Naive thymus-derived CD4-positive, alpha-beta T cell (primary cell): ENCODE results near the gene DENND6A. TPM values are rescaled to one million over a fixed set of nuclear protein-coding genes. Genes with fewer than 3 reads are reported as not detected.

Experiments used
- ATAC-seq: fragments of 150-1000 bp; cut with Tn5 transposase; 2 replicates; pipeline ENCODE4 v1.10.0; 2021; ENCODE audit warnings: mild to moderate bottlenecking, moderate library complexity
- CTCF ChIA-PET: fragments of 350-600 bp; sonication (Branson Sonifier 250); formaldehyde crosslinking; loops from one replicate; lab custom pipeline; 2021; ENCODE audit warnings: antibody characterized with exemption; lab: Charles Lee
- POLR2A ChIA-PET: fragments of 350-600 bp; sonication (Branson Sonifier 250); formaldehyde crosslinking; loops from one replicate; lab custom pipeline; 2021; ENCODE audit warnings: antibody characterized with exemption, inconsistent platforms; lab: Charles Lee
- DNase-seq, 9 donors: peaks; one replicate each; pipeline versions ENCODE4 v3.0.0 to v3.0.0-alpha.2; 2020 to 2022; ENCODE audit warnings: mixed read lengths in 1 of 9
- H3K27ac ChIP-seq: one replicate; pipeline ENCODE4 v1.7.0; 2013; ENCODE audit warnings: mild to moderate bottlenecking, low read depth, low read length, moderate library complexity
- H3K27me3 ChIP-seq, 2 donors: one replicate each; pipeline ENCODE4 v1.7.0; 2013; ENCODE audit warnings: low read length in 2 of 2, mild to moderate bottlenecking in 2 of 2, moderate library complexity in 2 of 2; ENCODE audit not compliant: control insufficient read depth in 2 of 2, insufficient read depth in 2 of 2
- H3K36me3 ChIP-seq, 3 experiments: 1 replicate in 2 of 3; 2 replicates in 1 of 3; pipeline ENCODE4 v1.7.0; 2013; ENCODE audit warnings: low read length in 3 of 3, mild to moderate bottlenecking in 3 of 3, moderate library complexity in 1 of 3; ENCODE audit not compliant: insufficient read depth in 3 of 3, control insufficient read depth in 2 of 3
- H3K4me1 ChIP-seq, 2 donors: one replicate each; pipeline ENCODE4 v1.7.0; 2013; ENCODE audit warnings: low read length in 2 of 2, mild to moderate bottlenecking in 2 of 2, moderate library complexity in 1 of 2; ENCODE audit not compliant: control insufficient read depth in 2 of 2, insufficient read depth in 2 of 2
- H3K4me3 ChIP-seq: 2 replicates; pipeline ENCODE4 v1.7.0; 2013; ENCODE audit warnings: mild to moderate bottlenecking, low read length
- H3K9me3 ChIP-seq, 3 experiments: 1 replicate in 2 of 3; 2 replicates in 1 of 3; pipeline ENCODE4 v1.7.0; 2013; ENCODE audit warnings: low read length in 3 of 3; ENCODE audit not compliant: control insufficient read depth in 2 of 3
- H3K27ac Mint-ChIP-seq, 9 donors: one replicate each; pipeline ENCODE4 v1.8.0; 2020 to 2022; ENCODE audit warnings: mixed read lengths in 9 of 9, mild to moderate bottlenecking in 8 of 9, moderate library complexity in 5 of 9, inconsistent platforms in 2 of 9
- H3K27me3 Mint-ChIP-seq, 5 donors: one replicate each; pipeline ENCODE4 v1.8.0; 2021 to 2022; ENCODE audit warnings: mixed read lengths in 5 of 5, mild to moderate bottlenecking in 1 of 5
- H3K36me3 Mint-ChIP-seq, 5 donors: one replicate each; pipeline ENCODE4 v1.8.0; 2020 to 2022; ENCODE audit warnings: mixed read lengths in 5 of 5, mild to moderate bottlenecking in 3 of 5, inconsistent platforms in 1 of 5
- H3K4me1 Mint-ChIP-seq, 7 donors: one replicate each; pipeline ENCODE4 v1.8.0; 2020 to 2022; ENCODE audit warnings: mixed read lengths in 7 of 7, mild to moderate bottlenecking in 3 of 7, inconsistent platforms in 1 of 7
- H3K4me3 Mint-ChIP-seq, 10 donors: one replicate each; pipeline ENCODE4 v1.8.0; 2020 to 2022; ENCODE audit warnings: mild to moderate bottlenecking in 10 of 10, mixed read lengths in 10 of 10, moderate library complexity in 6 of 10, inconsistent platforms in 2 of 10
- H3K9me3 Mint-ChIP-seq, 11 donors: one replicate each; pipeline ENCODE4 v1.8.0; 2020 to 2022; ENCODE audit warnings: mixed read lengths in 11 of 11, mild to moderate bottlenecking in 4 of 11, inconsistent platforms in 1 of 11, moderate library complexity in 1 of 11
- intact Hi-C, 2 donors: fragments of 100-400 bp; cut with micrococcal nuclease; formaldehyde crosslinking; loops; one replicate each; pipeline ENCODE4 v1.15.1; 2023
- polyA plus RNA-seq, 2 donors: library from polyadenylated mRNA; unstranded; fragments of 300-500 nt; fragmentation: Illumina TruSeq; gene quantifications; one replicate each; pipeline ENCODE4 v1.2.3, GENCODE V29; 2021
- total RNA-seq, 6 experiments: library from RNA in 5 of 6; stranded (reverse) in 5 of 6; gene quantifications; 1 replicate in 5 of 6; 2 replicates in 1 of 6; pipeline ENCODE4 v1.2.3 and lab custom pipeline; 2021 to 2026

Gene DENND6A
- total and polyA plus RNA-seq, 7 experiments from 2014 or later = 24.8 to 76.6 (median 40.8) TPM

- Histone ChIP-seq H3K27me3 (no peaks in the 10 kb centered on the region), H3K36me3 (peaks cover 0 to 5% (median 0%) of the 10 kb centered on the region in 3 experiments), H3K9me3 (no peaks in the 10 kb centered on the region), H3K27ac (no peak overlapping the region), H3K4me3 (no peak overlapping the region), H3K4me1 (peaks cover 18 to 20% of the 10 kb centered on the region in 2 donors)
- intact Hi-C loops = no loop called here
- CTCF ChIA-PET = no interaction called here
- no peaks in the 10 kb centered on the region for H3K27me3 Mint-ChIP-seq
- POLR2A ChIA-PET = interaction anchor here (0.7 to 1.1 kb wide), 2 partner anchors 35 to 100 kb away, joined by 6 to 7 read pairs; partner anchors contain the start of gene DENND6A
- H3K9me3 Mint-ChIP-seq = peaks cover 0 to 2% (median 0%) of the 10 kb centered on the region in 11 donors
- peak overlapping the region in 4 of 9 donors; percentile 51 to 79 (median 68) for H3K27ac Mint-ChIP-seq
- H3K36me3 Mint-ChIP-seq = peaks cover 0 to 12% (median 0%) of the 10 kb centered on the region in 5 donors
- H3K4me3 Mint-ChIP-seq = peak overlapping the region in 1 of 10 donors; percentile 7
- H3K4me1 Mint-ChIP-seq = peaks cover 23 to 54% (median 43%) of the 10 kb centered on the region in 7 donors
- ATAC-seq = no peak
- no peak for DNase-seq
These were observed 100.6 kb downstream of the DENND6A start for GRCh38 chr3:57592306-57592705.

- intact Hi-C loops = no loop called here
- H3K27me3 Mint-ChIP-seq = no peaks in the 10 kb centered on the region
- Histone ChIP-seq H3K27ac (no peak overlapping the region), H3K36me3 (peaks cover 0 to 10% (median 0%) of the 10 kb centered on the region in 3 experiments), H3K4me1 (peaks cover 0 to 10% of the 10 kb centered on the region in 2 donors), H3K4me3 (no peak overlapping the region), H3K27me3 (no peaks in the 10 kb centered on the region), H3K9me3 (no peaks in the 10 kb centered on the region)
- ATAC-seq (no peak), DNase-seq (no peak)
- ChIA-PET POLR2A (interaction anchor here (0.6 kb wide), 1 partner anchor 44 kb away, joined by 4 read pairs; no protein-coding TSS in a partner anchor), CTCF (no interaction called here)
- peaks cover 0 to 18% (median 4%) of the 10 kb centered on the region in 5 donors for H3K36me3 Mint-ChIP-seq
- no peaks in the 10 kb centered on the region for H3K9me3 Mint-ChIP-seq
- peaks cover 13 to 51% (median 48%) of the 10 kb centered on the region in 7 donors for H3K4me1 Mint-ChIP-seq
- no peak overlapping the region for H3K4me3 Mint-ChIP-seq
- H3K27ac Mint-ChIP-seq = peak overlapping the region in 3 of 9 donors; percentile 17 to 59 (median 54)
These were observed 105.0 kb downstream of the DENND6A start for GRCh38 chr3:57587905-57588304.

GRCh38 chr3:57586778-57587177 is 106.1 kb downstream of the DENND6A start:
- ChIA-PET CTCF (interaction anchor here (0.8 to 1.0 kb wide), 2 partner anchors 9 to 10 kb away, joined by 3 to 4 read pairs; partner anchors contain the start of gene ARF4), POLR2A (interaction anchor here (1.0 kb wide), 1 partner anchor 29 kb away, joined by 3 read pairs; no protein-coding TSS in a partner anchor)
- Histone ChIP-seq H3K4me3 (no peak overlapping the region), H3K36me3 (peaks cover 0 to 15% (median 0%) of the 10 kb centered on the region in 3 experiments), H3K9me3 (no peaks in the 10 kb centered on the region), H3K27ac (no peak overlapping the region), H3K27me3 (no peaks in the 10 kb centered on the region), H3K4me1 (peaks cover 0 to 7% of the 10 kb centered on the region in 2 donors)
- intact Hi-C loops = no loop called here
- H3K27me3 Mint-ChIP-seq = no peaks in the 10 kb centered on the region
- peak overlapping the region in 4 of 9 donors; percentile 10 to 72 (median 24) for H3K27ac Mint-ChIP-seq
- H3K9me3 Mint-ChIP-seq = no peaks in the 10 kb centered on the region
- ATAC-seq = no peak
- no peak overlapping the region for H3K4me3 Mint-ChIP-seq
- peaks cover 0 to 12% (median 4%) of the 10 kb centered on the region in 5 donors for H3K36me3 Mint-ChIP-seq
- H3K4me1 Mint-ChIP-seq = peaks cover 7 to 46% (median 42%) of the 10 kb centered on the region in 7 donors
- DNase-seq = no peak

GRCh38 chr3:57583544-57583943 is 109.3 kb downstream of the DENND6A start:
- peaks cover 0 to 35% (median 0%) of the 10 kb centered on the region in 3 experiments for H3K36me3 ChIP-seq
- no peaks in the 10 kb centered on the region for H3K27me3 ChIP-seq
- DNase-seq = no peak
- Mint-ChIP-seq H3K36me3 (peaks cover 0 to 9% (median 7%) of the 10 kb centered on the region in 5 donors), H3K4me1 (peaks cover 7 to 48% (median 35%) of the 10 kb centered on the region in 7 donors), H3K27me3 (no peaks in the 10 kb centered on the region), H3K9me3 (no peaks in the 10 kb centered on the region), H3K27ac (peak overlapping the region in 4 of 9 donors; percentile 5 to 71 (median 32)), H3K4me3 (no peak overlapping the region)
- H3K9me3 ChIP-seq = no peaks in the 10 kb centered on the region
- CTCF ChIA-PET = interaction anchor here (1.5 kb wide), 1 partner anchor 12 kb away, joined by 4 read pairs; no protein-coding TSS in a partner anchor
- no peak for ATAC-seq
- intact Hi-C loops = loop anchor here in 1 of 2 donors (2.0 kb wide), 2 partner anchors 13 to 187 kb away; partner anchors contain the start of gene ARF4
- POLR2A ChIA-PET = no interaction called here
- H3K4me3 ChIP-seq = no peak overlapping the region
- no peak overlapping the region for H3K27ac ChIP-seq
- H3K4me1 ChIP-seq = peaks cover 0 to 7% of the 10 kb centered on the region in 2 donors

GRCh38 chr3:57582474-57583168 is 110.3 kb downstream of the DENND6A start:
- intact Hi-C loops = loop anchor here in 1 of 2 donors (2.0 kb wide), 2 partner anchors 14 to 186 kb away; partner anchors contain the start of gene ARF4
- H3K4me1 Mint-ChIP-seq = peaks cover 7 to 43% (median 33%) of the 10 kb centered on the region in 7 donors
- no peaks in the 10 kb centered on the region for H3K27me3 Mint-ChIP-seq
- no peaks in the 10 kb centered on the region for H3K9me3 Mint-ChIP-seq
- H3K27me3 ChIP-seq = no peaks in the 10 kb centered on the region
- H3K36me3 Mint-ChIP-seq = peaks cover 0 to 15% (median 7%) of the 10 kb centered on the region in 5 donors
- ATAC-seq (peak; percentile 73), DNase-seq (peak in 2 of 9 donors; percentile 7)
- no peak overlapping the region for H3K4me3 ChIP-seq
- ChIA-PET CTCF (interaction anchor here (0.6 to 1.5 kb wide), 2 partner anchors 13 to 282 kb away, joined by 4 read pairs; no protein-coding TSS in a partner anchor), POLR2A (interaction anchor here (1.2 kb wide), 1 partner anchor 110 kb away, joined by 3 read pairs; the partner anchor contains the start of gene DENND6A)
- no peaks in the 10 kb centered on the region for H3K9me3 ChIP-seq
- no peak overlapping the region for H3K27ac ChIP-seq
- peaks cover 0 to 7% of the 10 kb centered on the region in 2 donors for H3K4me1 ChIP-seq
- peaks cover 0 to 41% (median 2%) of the 10 kb centered on the region in 3 experiments for H3K36me3 ChIP-seq
- no peak overlapping the region for H3K4me3 Mint-ChIP-seq
- H3K27ac Mint-ChIP-seq = peak overlapping the region in 5 of 9 donors; percentile 32 to 76 (median 65)

- POLR2A ChIA-PET = interaction anchor here (1.1 to 1.3 kb wide), 2 partner anchors 19 to 20 kb away, joined by 3 to 6 read pairs; partner anchors contain the start of gene ARF4
- H3K27ac Mint-ChIP-seq = peak overlapping the region in 6 of 9 donors; percentile 5 to 76 (median 60)
These were observed 115.1 kb downstream of the DENND6A start for GRCh38 chr3:57577801-57578200.

More at GRCh38 chr3:57577801-57578200, 115.1 kb downstream of the DENND6A start:
- peaks cover 4 to 62% (median 5%) of the 10 kb centered on the region in 3 experiments for H3K36me3 ChIP-seq
- no peaks in the 10 kb centered on the region for H3K9me3 ChIP-seq
- no peaks in the 10 kb centered on the region for H3K4me1 ChIP-seq
- no peaks in the 10 kb centered on the region for H3K27me3 ChIP-seq
- Mint-ChIP-seq H3K36me3 (peaks cover 8 to 34% (median 20%) of the 10 kb centered on the region in 5 donors), H3K27me3 (no peaks in the 10 kb centered on the region), H3K4me1 (peaks cover 4 to 29% (median 23%) of the 10 kb centered on the region in 7 donors), H3K9me3 (no peaks in the 10 kb centered on the region), H3K4me3 (no peak overlapping the region)
- CTCF ChIA-PET = no interaction called here
- intact Hi-C loops = no loop called here
- no peak for DNase-seq
- H3K4me3 ChIP-seq = no peak overlapping the region
- no peak for ATAC-seq
- no peak overlapping the region for H3K27ac ChIP-seq
